ENCODE results near the gene PPBP.

The PPBP gene, protein sequence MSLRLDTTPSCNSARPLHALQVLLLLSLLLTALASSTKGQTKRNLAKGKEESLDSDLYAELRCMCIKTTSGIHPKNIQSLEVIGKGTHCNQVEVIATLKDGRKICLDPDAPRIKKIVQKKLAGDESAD

DNA sequence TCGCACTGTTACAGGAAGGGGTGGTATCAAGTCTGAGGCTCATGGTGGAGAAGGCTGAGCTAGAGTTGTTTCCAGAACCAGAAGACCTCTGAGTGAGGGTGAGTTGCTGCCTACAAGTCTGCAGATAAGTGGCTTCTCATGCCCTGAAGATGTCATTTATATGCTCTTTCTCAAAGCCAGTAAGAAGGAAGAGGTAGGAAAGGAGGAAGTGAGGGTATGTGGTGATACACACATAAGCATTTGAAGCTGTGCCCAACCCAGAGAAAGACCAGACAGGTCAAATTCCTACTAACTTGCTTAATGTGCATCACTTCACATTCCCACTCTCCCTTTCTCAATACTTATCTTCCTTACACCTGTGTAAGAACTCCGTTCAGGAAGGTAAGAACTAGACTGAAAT is at the start of gene PPBP:
Gene PPBP, minus strand, starts transcription at position 130 of the 400 bp plus-strand sequence. Its CDS starts 87 bp downstream, at position 43.
- no peak within 1 kb of the TSS for H3K4me3 ChIP-seq (ENCODE audit: low read depth, low read length)
- TF ChIP-seq, protein P1, sequence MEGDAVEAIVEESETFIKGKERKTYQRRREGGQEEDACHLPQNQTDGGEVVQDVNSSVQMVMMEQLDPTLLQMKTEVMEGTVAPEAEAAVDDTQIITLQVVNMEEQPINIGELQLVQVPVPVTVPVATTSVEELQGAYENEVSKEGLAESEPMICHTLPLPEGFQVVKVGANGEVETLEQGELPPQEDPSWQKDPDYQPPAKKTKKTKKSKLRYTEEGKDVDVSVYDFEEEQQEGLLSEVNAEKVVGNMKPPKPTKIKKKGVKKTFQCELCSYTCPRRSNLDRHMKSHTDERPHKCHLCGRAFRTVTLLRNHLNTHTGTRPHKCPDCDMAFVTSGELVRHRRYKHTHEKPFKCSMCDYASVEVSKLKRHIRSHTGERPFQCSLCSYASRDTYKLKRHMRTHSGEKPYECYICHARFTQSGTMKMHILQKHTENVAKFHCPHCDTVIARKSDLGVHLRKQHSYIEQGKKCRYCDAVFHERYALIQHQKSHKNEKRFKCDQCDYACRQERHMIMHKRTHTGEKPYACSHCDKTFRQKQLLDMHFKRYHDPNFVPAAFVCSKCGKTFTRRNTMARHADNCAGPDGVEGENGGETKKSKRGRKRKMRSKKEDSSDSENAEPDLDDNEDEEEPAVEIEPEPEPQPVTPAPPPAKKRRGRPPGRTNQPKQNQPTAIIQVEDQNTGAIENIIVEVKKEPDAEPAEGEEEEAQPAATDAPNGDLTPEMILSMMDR (IDR thresholded peaks at IDR 0.05; ENCODE audit: low read depth, low read length, missing control alignments) = no peak
- no peak for DNase-seq (ENCODE audit: low read depth)

DNA sequence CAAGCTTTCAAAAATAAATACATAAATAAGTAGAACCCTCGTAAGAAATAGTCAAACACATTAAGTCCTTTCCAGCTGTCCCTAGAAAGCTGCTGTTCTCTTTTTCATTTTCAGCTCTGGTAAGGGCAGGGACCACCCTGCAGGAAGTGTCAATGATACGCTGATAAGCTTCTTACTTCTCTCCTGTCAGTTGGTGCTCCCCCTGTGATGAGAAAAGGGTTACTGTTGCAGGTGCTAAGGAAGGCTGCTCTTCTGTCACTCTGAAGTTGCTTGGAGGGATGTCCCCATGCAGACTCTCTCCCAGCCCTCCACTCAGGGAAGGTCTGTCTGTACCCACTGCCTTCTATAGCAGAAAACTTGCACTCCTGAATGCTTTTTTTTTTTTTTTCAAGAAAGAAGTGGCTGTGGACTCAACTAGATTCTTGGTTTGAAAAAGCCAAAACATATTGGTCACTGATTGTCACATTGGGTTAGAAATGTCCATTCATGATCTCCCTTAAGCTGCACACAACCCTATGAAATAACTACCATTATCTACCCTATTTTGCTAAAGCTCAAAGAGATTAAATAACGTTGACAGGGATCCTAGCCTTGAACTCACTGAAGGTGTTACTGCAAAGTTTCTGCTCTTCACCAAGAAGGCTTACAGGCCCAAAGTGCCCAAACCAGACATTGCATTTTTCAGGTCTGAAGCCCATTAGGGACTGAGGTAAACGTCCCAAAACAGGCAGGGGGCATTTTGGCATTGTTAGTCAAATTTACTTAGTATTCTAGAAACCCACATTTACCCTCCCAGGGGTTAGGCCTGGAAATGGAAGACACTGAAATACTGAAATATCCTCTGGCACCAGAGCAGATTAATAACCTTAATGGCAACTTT is 49.3 kb upstream of the PPBP start:
- H3K4me3 ChIP-seq (ENCODE audit: low read depth, low read length) = no peak overlapping the region
- TF ChIP-seq, protein P1 (IDR thresholded peaks at IDR 0.05; ENCODE audit: low read depth, low read length, missing control alignments) = no peak
- no peak for DNase-seq (ENCODE audit: low read depth)

DNA sequence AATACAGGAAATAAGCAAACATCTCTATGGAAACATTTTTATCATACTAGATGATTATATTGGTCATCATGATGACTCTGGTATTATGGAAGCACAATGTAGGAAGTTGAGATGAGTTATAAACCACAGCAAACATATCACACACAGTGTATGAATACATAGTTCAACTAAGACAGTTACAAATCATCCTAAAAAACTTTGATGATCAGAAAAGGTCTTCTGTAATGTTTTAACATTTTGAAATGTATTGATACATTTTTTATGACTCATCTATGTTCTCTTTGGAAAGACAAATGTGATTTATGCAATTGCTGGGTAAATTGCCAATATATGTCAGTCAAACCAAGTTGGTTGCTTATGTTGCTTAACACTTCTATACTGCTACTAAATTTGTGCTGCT is 45.7 kb upstream of the PPBP start:
- TF ChIP-seq, protein P1 (IDR thresholded peaks at IDR 0.05; ENCODE audit: low read depth, low read length, missing control alignments) = no peak
- H3K4me3 ChIP-seq (ENCODE audit: low read depth, low read length) = no peak overlapping the region
- no peak for DNase-seq (ENCODE audit: low read depth)

DNA sequence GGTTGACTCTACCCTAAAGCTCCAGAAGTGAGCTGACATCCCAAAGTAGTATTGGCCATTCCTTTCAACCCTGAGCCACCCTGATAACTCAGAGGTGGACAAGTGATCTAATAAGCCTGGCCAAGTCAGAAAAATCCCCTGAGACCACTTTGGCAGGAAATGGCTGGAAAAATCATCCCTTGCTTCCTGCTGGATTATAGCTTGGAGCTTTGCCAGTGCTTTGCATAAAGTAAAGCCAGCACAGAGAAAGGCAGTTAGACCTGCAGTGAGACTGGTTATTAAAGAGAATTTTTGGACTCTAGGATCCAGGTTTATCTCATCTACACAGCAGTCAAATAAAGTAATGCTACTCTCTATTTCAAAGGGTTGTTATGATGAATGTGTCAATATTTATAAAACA is 44.1 kb upstream of the PPBP start:
- DNase-seq (ENCODE audit: low read depth) = no peak
- H3K4me3 ChIP-seq (ENCODE audit: low read depth, low read length) = no peak overlapping the region
- TF ChIP-seq, protein P1 (IDR thresholded peaks at IDR 0.05; ENCODE audit: low read depth, low read length, missing control alignments) = no peak

DNA sequence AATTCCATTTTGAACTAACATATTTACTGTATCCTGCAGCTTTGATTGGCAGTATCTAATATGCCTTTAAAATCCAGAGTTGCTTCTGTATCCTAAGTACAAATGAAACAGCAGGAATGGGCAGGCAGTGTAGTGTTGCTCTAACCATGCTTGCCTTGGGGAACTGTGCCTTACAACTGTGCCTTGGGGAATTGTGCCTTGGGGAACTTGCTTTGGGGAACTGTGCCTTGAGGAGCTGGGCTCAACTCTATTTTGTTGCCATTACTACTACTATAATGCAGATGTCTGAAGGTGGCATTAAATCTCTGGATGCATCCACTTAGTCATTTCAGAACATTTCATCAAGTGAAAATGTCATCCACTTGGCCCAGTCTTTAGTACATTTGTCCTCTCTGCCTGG is 43.6 kb upstream of the PPBP start:
- no peak overlapping the region for H3K4me3 ChIP-seq (ENCODE audit: low read depth, low read length)
- no peak for DNase-seq (ENCODE audit: low read depth)
- TF ChIP-seq, protein P1 (IDR thresholded peaks at IDR 0.05; ENCODE audit: low read depth, low read length, missing control alignments) = no peak

DNA sequence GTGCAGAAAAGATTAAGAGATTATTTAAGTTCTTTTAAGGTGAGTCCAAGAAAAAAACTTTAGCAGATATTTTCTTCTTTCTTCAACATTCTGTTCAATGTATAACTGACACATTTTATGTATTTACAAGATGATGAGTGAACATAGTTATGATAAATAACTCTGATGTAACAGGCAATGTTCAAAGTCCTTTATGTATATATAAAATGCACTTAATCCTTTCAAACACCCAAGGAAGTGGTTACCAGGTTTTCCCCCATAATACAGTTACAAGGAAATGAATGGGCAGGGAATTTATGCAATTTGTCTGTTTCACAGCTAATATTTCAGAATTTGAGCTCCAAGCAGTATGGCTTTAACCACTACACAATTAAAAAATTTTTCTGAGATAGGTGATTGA is 42.3 kb upstream of the PPBP start:
- no peak overlapping the region for H3K4me3 ChIP-seq (ENCODE audit: low read depth, low read length)
- TF ChIP-seq, protein P1 (IDR thresholded peaks at IDR 0.05; ENCODE audit: low read depth, low read length, missing control alignments) = no peak
- DNase-seq (ENCODE audit: low read depth) = no peak
